Activated naive CD8-positive, alpha-beta T cell (primary cell): Measurements from ENCODE around the gene CDK5RAP3.

Source experiments
- H3K27ac Mint-ChIP-seq: one replicate; pipeline ENCODE4 v1.8.0; 2021; ENCODE audit warnings: mixed read lengths
- H3K27me3 Mint-ChIP-seq: one replicate; pipeline ENCODE4 v1.8.0; 2021; ENCODE audit warnings: mixed read lengths
- H3K36me3 Mint-ChIP-seq: one replicate; pipeline ENCODE4 v1.8.0; 2021; ENCODE audit warnings: mixed read lengths
- H3K4me1 Mint-ChIP-seq: one replicate; pipeline ENCODE4 v1.8.0; 2021; ENCODE audit warnings: low read depth, mixed read lengths
- H3K4me3 Mint-ChIP-seq: one replicate; pipeline ENCODE4 v1.8.0; 2021; ENCODE audit warnings: mild to moderate bottlenecking, mixed read lengths
- H3K9me3 Mint-ChIP-seq: one replicate; pipeline ENCODE4 v1.8.0; 2021; ENCODE audit warnings: low read depth, mixed read lengths

Gene CDK5RAP3

DNA sequence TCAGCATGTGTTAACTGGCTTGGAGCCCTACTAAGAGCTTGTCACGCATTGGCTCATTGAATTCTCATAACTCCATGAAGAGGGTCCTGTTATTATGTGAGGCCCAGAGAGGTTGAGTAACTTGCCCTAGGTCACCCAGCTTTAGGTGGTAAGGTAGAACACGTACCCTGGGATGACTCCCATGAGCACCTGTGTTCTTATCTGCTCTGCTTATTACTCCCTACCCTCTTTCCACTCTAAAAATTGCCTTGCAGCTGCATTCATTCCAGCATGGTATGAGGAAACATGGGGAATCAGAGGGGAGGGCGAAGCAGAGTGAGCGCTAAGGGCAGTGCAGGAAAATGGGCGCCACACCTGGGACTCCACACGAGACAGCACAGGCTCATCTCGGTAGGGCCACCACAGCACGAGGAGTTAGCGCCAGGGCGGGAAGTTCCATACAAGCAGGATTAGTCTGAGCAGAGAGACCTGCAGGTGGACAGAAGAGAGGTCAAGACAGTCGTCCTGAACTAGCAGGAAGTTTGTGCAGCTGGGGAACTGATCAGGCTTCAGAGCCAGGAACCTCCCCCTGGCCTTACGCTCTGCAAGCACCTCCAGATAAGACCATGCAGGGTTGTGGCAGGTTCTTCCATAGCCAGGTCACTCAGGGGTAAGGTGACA lies 56.5 kb downstream of the CDK5RAP3 start:
- no peaks in the 10 kb centered on the region for H3K36me3 Mint-ChIP-seq

DNA sequence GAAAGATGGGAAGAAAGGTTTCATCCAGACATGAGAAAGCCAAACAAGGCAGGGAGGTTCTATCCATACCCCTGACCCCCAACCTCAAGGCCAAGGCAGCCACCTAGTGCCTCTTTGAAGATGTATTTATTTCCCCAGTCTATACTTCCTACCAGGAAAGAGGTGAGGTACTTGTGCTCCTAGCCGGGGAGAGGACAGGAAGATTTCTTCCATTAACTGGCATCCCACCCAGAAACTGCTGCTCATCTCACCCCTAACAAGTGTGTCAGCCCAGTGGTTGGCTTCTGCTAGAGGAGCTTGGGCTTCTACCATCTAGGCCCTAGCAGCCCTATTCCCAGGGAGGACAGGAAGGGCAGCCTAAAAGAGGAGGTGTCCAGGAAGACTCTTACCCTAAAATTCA lies 57.8 kb downstream of the CDK5RAP3 start:
- no peaks in the 10 kb centered on the region for H3K36me3 Mint-ChIP-seq
- H3K4me1 Mint-ChIP-seq, result peaks cover 24% of the 10 kb centered on the region
- no peak overlapping the region for H3K27ac Mint-ChIP-seq

More for the DNA sequence above, 56.5 kb downstream of the CDK5RAP3 start:
- peaks cover 17% of the 10 kb centered on the region for H3K27me3 Mint-ChIP-seq
- H3K4me3 Mint-ChIP-seq, result no peak overlapping the region
- no peaks in the 10 kb centered on the region for H3K9me3 Mint-ChIP-seq
- H3K4me1 Mint-ChIP-seq, result peaks cover 27% of the 10 kb centered on the region
- no peak overlapping the region for H3K27ac Mint-ChIP-seq

DNA sequence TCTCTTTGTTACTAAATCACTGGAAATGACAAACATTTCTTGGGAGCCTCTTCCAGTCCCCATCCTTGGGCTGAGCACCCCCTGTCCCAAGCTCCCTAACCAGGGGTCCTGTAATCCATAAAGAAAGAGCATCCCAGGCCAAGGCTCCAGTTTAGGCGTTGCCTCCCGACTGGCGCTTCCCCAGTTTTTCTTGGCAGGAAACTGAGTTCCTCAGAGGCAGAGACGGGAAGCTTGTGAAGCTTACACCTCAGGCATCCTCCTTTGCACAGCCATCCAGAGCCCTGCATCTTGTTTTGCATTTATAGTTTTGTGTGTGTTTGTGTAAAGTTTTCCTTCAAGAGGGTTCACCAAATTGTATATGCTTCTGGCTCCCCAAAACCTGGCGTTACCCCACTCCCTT lies 59.6 kb downstream of the CDK5RAP3 start:
- peaks cover 13% of the 10 kb centered on the region for H3K4me1 Mint-ChIP-seq
- no peak overlapping the region for H3K4me3 Mint-ChIP-seq
- H3K27ac Mint-ChIP-seq, result no peak overlapping the region
- H3K9me3 Mint-ChIP-seq, result no peaks in the 10 kb centered on the region
- peaks cover 16% of the 10 kb centered on the region for H3K27me3 Mint-ChIP-seq
- H3K36me3 Mint-ChIP-seq, result no peaks in the 10 kb centered on the region

More for the DNA sequence above, 57.8 kb downstream of the CDK5RAP3 start:
- no peaks in the 10 kb centered on the region for H3K9me3 Mint-ChIP-seq
- H3K27me3 Mint-ChIP-seq, result peaks cover 21% of the 10 kb centered on the region
- no peak overlapping the region for H3K4me3 Mint-ChIP-seq
